ENCODE results near the gene UBE2J2. TPM values are rescaled to one million over a fixed set of nuclear protein-coding genes. Genes with fewer than 3 reads are reported as not detected.
A peak's percentile ranks its signal among the peaks of the same experiment; 100 is the strongest.

UBE2J2 gene
- total and polyA plus RNA-seq, 2 of the 13 experiments (the other 11 are each of a cell fraction or from before 2014, with no cell fraction given): 25.4 to 29.4 TPM

GRCh38 chr1:1299686-1300351 lies 26.2 kb upstream of the UBE2J2 start (continued):
- no peak for TF ChIP-seq TARDBP (CRISPR knock-in tag; IDR thresholded peaks at IDR 0.05)
- no peak for TF ChIP-seq SAP130 (CRISPR knock-in tag; IDR thresholded peaks at IDR 0.05; ENCODE audit: low read depth)
- TF ChIP-seq CREM (IDR thresholded peaks at IDR 0.05): no peak
- TF ChIP-seq CREM (CRISPR knock-in tag; IDR thresholded peaks at IDR 0.05): no peak
- TF ChIP-seq SETDB1 (CRISPR knock-in tag; IDR thresholded peaks at IDR 0.05; ENCODE audit: borderline replicate concordance): no peak
- TF ChIP-seq PHF8 (CRISPR knock-in tag; IDR thresholded peaks at IDR 0.05): no peak
- TF ChIP-seq TCF7 (IDR thresholded peaks at IDR 0.05; ENCODE audit: low read depth): no peak
- TF ChIP-seq AGO2 (optimal IDR thresholded peaks at IDR 0.05; ENCODE audit: low read depth, low read length): peak; percentile 78
- TF ChIP-seq TCF7L2 (IDR thresholded peaks at IDR 0.05; ENCODE audit: low read depth, low read length): no peak
- TF ChIP-seq PRMT3 (CRISPR knock-in tag; IDR thresholded peaks at IDR 0.05; ENCODE audit: borderline replicate concordance, low read depth): no peak
- TF ChIP-seq CTCF (CRISPR knock-in tag; IDR thresholded peaks at IDR 0.05): peak; percentile 50
- TF ChIP-seq STAG1 (CRISPR knock-in tag; IDR thresholded peaks at IDR 0.05): 0 out of 2 replicates have a peak, but pooled peaks have one; percentile 24
- TF ChIP-seq, protein P1, sequence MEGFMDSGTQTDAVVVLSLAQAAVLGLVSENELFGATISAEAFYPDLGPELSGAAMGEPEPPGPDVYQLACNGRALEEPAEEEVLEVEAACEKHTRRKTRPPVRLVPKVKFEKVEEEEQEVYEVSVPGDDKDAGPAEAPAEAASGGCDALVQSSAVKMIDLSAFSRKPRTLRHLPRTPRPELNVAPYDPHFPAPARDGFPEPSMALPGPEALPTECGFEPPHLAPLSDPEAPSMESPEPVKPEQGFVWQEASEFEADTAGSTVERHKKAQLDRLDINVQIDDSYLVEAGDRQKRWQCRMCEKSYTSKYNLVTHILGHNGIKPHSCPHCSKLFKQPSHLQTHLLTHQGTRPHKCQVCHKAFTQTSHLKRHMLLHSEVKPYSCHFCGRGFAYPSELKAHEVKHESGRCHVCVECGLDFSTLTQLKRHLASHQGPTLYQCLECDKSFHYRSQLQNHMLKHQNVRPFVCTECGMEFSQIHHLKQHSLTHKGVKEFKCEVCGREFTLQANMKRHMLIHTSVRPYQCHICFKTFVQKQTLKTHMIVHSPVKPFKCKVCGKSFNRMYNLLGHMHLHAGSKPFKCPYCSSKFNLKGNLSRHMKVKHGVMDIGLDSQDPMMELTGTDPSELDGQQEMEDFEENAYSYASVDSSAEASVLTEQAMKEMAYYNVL (CRISPR knock-in tag; IDR thresholded peaks at IDR 0.05; ENCODE audit: borderline replicate concordance): no peak
- TF ChIP-seq ERF (CRISPR knock-in tag; IDR thresholded peaks at IDR 0.05): no peak

Data from HepG2 (cell line).